Left ventricle myocardium inferior (tissue), 1 donor: ENCODE measurements around the gene PIGK. TPM values are rescaled to one million over a fixed set of nuclear protein-coding genes. Genes with fewer than 3 reads are reported as not detected.

ENCODE experiments used
- DNase-seq: peaks from one replicate; pipeline ENCODE4 v3.0.0-alpha.2; 2020
- H3K27ac ChIP-seq: fragments of 200-600 bp; replicated peaks from 2 replicates; pipeline ENCODE4 v1.8.0; 2021
- H3K27me3 ChIP-seq: fragments of 200-600 bp; 2 replicates; pipeline ENCODE4 v1.8.0; 2021; ENCODE audit warnings: low read depth
- H3K36me3 ChIP-seq: fragments of 200-600 bp; 2 replicates; pipeline ENCODE4 v1.8.0; 2021
- H3K4me1 ChIP-seq: fragments of 200-600 bp; 2 replicates; pipeline ENCODE4 v1.8.0; 2021
- H3K4me3 ChIP-seq: fragments of 200-600 bp; 2 replicates; pipeline ENCODE4 v1.8.0; 2021; ENCODE audit warnings: mild to moderate bottlenecking, moderate library complexity
- H3K9me3 ChIP-seq: fragments of 200-600 bp; replicated peaks from 2 replicates; pipeline ENCODE4 v1.8.0; 2021
- intact Hi-C: fragments of 100-400 bp; cut with micrococcal nuclease; formaldehyde crosslinking; loops from one replicate; pipeline ENCODE4 v1.11.0; 2022
- total RNA-seq: library from RNA; stranded (reverse); fragmentation: NEBNext Ultra II Directional; extraction: Animal tissue kit (Norgen Biotek cat#: 25700); gene quantifications from one replicate; pipeline ENCODE4 v1.2.1, GENCODE V29; 2021
- TF ChIP-seq, protein P1 (sequence below): fragments of 200-600 bp; IDR thresholded peaks from 2 replicates; pipeline ENCODE4 v1.8.0; 2021; ENCODE audit warnings: antibody characterized with exemption, mild to moderate bottlenecking, borderline replicate concordance
- donor health status: DM: no; HTN: yes; CAD: no; lungs with severe emphysema.

PIGK gene
- total RNA-seq, 1 donor from 2014 or later: 31.1 TPM

DNA sequence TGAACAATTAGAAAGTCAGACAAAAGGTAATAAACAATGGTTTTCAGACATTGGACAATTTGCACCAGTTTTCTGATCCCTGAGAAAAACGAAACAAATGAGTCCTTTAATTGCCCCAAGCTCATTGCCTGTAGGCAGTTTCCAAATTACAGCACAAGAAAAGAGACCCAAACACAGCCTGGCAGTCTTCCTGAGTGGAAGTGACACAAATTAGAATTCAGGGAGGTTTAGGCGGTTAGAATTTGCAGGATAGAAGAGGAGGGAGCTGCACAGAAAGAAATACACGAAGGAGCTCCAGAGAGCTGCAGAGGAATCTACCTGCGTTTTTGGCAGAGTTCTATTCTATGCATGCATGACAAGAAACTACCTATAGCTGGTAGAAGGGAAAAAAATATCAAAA lies 115.7 kb downstream of the PIGK start:
- no peak for DNase-seq
- intact Hi-C loops: no loop called here
- Histone ChIP-seq H3K4me3 (no peak overlapping the region), H3K36me3 (no peaks in the 10 kb centered on the region), H3K9me3 (no peaks in the 10 kb centered on the region), H3K27me3 (no peaks in the 10 kb centered on the region), H3K4me1 (no peaks in the 10 kb centered on the region), H3K27ac (no peak overlapping the region)
- TF ChIP-seq, protein P1, sequence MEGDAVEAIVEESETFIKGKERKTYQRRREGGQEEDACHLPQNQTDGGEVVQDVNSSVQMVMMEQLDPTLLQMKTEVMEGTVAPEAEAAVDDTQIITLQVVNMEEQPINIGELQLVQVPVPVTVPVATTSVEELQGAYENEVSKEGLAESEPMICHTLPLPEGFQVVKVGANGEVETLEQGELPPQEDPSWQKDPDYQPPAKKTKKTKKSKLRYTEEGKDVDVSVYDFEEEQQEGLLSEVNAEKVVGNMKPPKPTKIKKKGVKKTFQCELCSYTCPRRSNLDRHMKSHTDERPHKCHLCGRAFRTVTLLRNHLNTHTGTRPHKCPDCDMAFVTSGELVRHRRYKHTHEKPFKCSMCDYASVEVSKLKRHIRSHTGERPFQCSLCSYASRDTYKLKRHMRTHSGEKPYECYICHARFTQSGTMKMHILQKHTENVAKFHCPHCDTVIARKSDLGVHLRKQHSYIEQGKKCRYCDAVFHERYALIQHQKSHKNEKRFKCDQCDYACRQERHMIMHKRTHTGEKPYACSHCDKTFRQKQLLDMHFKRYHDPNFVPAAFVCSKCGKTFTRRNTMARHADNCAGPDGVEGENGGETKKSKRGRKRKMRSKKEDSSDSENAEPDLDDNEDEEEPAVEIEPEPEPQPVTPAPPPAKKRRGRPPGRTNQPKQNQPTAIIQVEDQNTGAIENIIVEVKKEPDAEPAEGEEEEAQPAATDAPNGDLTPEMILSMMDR: no peak

DNA sequence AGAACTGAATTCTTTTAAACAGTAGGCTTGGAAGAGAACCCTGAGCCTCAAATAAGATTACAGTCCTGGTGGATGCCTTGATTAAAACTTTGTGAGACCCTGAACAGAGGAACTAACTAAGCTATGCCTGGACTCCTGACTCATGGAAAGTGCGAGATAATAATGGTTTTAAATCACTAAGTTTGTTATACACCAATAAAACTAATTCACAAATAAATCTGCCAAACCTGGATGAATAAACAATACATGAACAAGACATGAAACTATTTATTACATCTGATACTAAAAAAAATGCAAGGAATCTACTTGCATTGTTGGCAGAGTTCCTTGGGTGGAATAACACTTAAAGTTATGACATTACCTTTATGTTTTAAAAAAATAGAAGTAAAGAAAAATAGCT lies 118.4 kb downstream of the PIGK start:
- TF ChIP-seq, protein P1: no peak
- H3K27ac ChIP-seq: no peak overlapping the region
- H3K36me3 ChIP-seq: no peaks in the 10 kb centered on the region
- intact Hi-C loops: no loop called here
- no peaks in the 10 kb centered on the region for H3K4me1 ChIP-seq
- H3K4me3 ChIP-seq: no peak overlapping the region
- DNase-seq: no peak
- H3K9me3 ChIP-seq: peaks cover 4% of the 10 kb centered on the region
- no peaks in the 10 kb centered on the region for H3K27me3 ChIP-seq

DNA sequence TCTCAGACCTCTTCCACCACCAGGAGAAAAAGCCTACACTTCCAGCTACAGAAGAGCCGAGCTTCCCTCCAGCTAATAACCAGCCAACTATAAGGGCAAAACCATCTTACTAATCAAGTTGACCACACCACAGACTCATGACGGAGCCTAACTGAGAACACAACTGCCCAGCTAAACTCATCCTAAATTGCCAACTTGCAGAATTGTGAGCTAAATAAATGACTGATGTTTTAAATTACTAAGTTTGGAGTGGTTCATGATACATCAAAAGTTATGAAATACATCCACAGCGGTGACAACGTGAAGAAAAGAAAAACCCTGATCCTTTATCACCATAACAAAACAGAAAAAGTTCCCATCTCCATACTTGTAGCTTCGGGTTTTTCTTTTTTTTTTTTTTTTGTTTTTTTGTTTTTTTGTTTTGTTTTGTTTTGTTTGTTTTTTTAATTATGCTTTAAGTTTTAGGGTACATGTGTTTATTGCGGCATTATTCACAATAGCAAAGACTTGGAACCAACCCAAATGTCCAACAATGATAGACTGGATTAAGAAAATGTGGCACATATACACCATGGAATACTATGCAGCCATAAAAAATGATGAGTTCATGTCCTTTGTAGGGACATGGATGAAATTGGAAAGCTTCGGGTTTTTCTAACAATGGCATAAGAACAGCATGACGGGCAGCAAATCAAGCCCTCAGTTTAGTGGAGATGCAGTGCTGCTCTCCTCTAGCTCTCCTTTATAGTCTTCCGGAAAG lies 122.6 kb downstream of the PIGK start:
- H3K4me3 ChIP-seq: no peak overlapping the region
- H3K4me1 ChIP-seq: no peaks in the 10 kb centered on the region
- TF ChIP-seq, protein P1: no peak
- intact Hi-C loops: no loop called here
- peaks cover 4% of the 10 kb centered on the region for H3K9me3 ChIP-seq
- no peaks in the 10 kb centered on the region for H3K36me3 ChIP-seq
- H3K27ac ChIP-seq: no peak overlapping the region
- H3K27me3 ChIP-seq: no peaks in the 10 kb centered on the region
- no peak for DNase-seq

DNA sequence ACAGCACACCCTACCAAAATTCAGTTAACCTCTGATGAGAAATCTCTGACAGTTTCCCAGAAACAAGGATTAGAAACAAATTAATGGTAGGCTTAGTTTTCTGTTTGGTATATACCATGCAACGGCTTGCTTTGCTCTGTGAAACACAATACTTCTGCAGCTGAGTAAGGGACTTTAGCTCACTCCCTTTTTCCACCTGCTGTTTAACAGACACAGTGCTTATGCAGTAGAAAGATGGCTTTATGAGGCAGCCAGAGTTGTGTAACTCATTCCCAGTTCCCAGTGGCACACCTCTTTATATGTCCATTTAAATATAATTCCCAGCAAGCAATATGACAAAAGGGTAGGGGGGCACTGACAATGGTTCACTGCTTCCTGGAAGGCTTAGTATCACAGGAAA lies 124.0 kb downstream of the PIGK start:
- Histone ChIP-seq H3K4me3 (no peak overlapping the region), H3K27me3 (no peaks in the 10 kb centered on the region), H3K36me3 (no peaks in the 10 kb centered on the region), H3K9me3 (peaks cover 4% of the 10 kb centered on the region), H3K4me1 (no peaks in the 10 kb centered on the region), H3K27ac (no peak overlapping the region)
- DNase-seq: no peak
- TF ChIP-seq, protein P1: no peak
- intact Hi-C loops: no loop called here

DNA sequence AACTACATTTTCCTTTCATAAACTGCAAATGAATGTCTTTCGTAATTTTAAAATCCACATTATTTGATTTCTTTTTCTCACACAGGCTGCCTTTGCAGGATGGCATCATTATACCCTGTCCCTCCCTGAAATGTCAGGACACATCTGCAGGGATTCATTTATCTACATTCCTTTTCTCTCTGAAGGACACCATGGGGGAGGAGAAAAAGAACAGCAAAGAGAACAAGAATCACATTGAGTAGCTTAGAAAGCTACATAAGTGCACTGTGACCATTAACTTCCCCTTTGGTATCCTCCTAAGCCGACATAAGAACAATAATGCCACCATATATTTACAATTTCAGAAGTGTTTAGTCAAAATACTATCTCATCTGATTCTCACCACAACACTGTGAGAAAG lies 129.5 kb downstream of the PIGK start:
- no peak for DNase-seq
- no peaks in the 10 kb centered on the region for H3K36me3 ChIP-seq
- H3K4me1 ChIP-seq: no peaks in the 10 kb centered on the region
- no peak overlapping the region for H3K27ac ChIP-seq
- no peaks in the 10 kb centered on the region for H3K9me3 ChIP-seq
- TF ChIP-seq, protein P1: no peak
- H3K27me3 ChIP-seq: no peaks in the 10 kb centered on the region
- no peak overlapping the region for H3K4me3 ChIP-seq
- intact Hi-C loops: no loop called here
